K562 (cell line): ENCODE measurements around the gene SEMA6D. TPM values are rescaled to one million over a fixed set of nuclear protein-coding genes. Genes with fewer than 3 reads are reported as not detected.

Source experiments
- ATAC-seq: fragments of 200-7000 bp; cut with Tn5 transposase; 3 replicates; pipeline ENCODE4 v1.9.1; 2020; ENCODE audit warnings: moderate library complexity
- BruUV-seq: library from RNA; stranded (reverse); fragments of 400-500 nt; replicated peaks from 2 replicates; lab custom pipeline; 2021; lab: Mats Ljungman, UMichigan
- CTCF ChIA-PET: fragments of 300-600 bp; formaldehyde crosslinking; extraction: SDS; loops from one replicate; lab custom pipeline; 2021; ENCODE audit warnings: low intra/inter-chr PET ratio; lab: Yijun Ruan, JAX
- POLR2A ChIA-PET: fragments of 300-600, 350-650 bp; sonication (Branson Sonifier 250); formaldehyde crosslinking; extraction: SDS; loops from one replicate; lab custom pipeline; 2021; ENCODE audit warnings: antibody characterized with exemption, inconsistent platforms; lab: Yijun Ruan, JAX
- DNase-seq, 4 experiments: peaks; one replicate each; pipeline versions ENCODE4 v3.0.0 to v3.0.0-alpha.2; 2011 to 2018; ENCODE audit warnings: low spot score in 3 of 4, mixed read lengths in 3 of 4; ENCODE audit errors: extremely low read depth in 1 of 4
- FAIRE-seq: peaks from 2 replicates; lab custom pipeline; 2011; peaks lifted over from hg19 to GRCh38; lab: Jason Lieb, UNC
- H2AFZ ChIP-seq: 2 replicates; pipeline ENCODE4 v1.6.0; 2011; ENCODE audit warnings: low read depth, low read length, control low read depth, inconsistent platforms
- H3K27ac ChIP-seq: fragments of 200-600 bp; 3 replicates; pipeline ENCODE4 v1.8.0; 2011; ENCODE audit warnings: low read depth, mild to moderate bottlenecking, control low read depth, inconsistent platforms, low read length, moderate library complexity, mixed read lengths; ENCODE audit errors: extremely low read depth
- H3K27me3 ChIP-seq, 2 experiments: fragments of 300-600 bp in 1 of 2; 2 replicates in 1 of 2; 3 replicates in 1 of 2; pipeline versions ENCODE4 v1.6.0 to v1.8.0; 2011; ENCODE audit warnings: inconsistent platforms in 2 of 2, low read length in 2 of 2, mild to moderate bottlenecking in 1 of 2, mixed read lengths in 1 of 2, moderate library complexity in 1 of 2; ENCODE audit not compliant: control insufficient read depth in 2 of 2, insufficient read depth in 2 of 2
- H3K36me3 ChIP-seq: fragments of 300-600 bp; 3 replicates; pipeline ENCODE4 v1.8.0; 2011; ENCODE audit warnings: mild to moderate bottlenecking, low read length, inconsistent platforms; ENCODE audit not compliant: control insufficient read depth, insufficient read depth
- H3K4me1 ChIP-seq, 2 experiments: fragments of 200-600 bp in 1 of 2; replicated peaks in 1 of 2; 2 replicates in 1 of 2; 3 replicates in 1 of 2; pipeline versions ENCODE4 v1.5.1 to v1.8.0; 2011; ENCODE audit warnings: inconsistent platforms in 2 of 2, low read length in 2 of 2, mild to moderate bottlenecking in 1 of 2, mixed read lengths in 1 of 2, moderate library complexity in 1 of 2; ENCODE audit not compliant: control insufficient read depth in 2 of 2, insufficient read depth in 2 of 2
- H3K4me2 ChIP-seq: 2 replicates; pipeline ENCODE4 v1.6.1; 2011; ENCODE audit warnings: low read length, control low read depth, inconsistent platforms, mixed read lengths; ENCODE audit not compliant: insufficient read depth
- H3K4me3 ChIP-seq: fragments of 200-600 bp; sonication (generic), shearing (Covaris generic); 2 replicates; pipeline ENCODE4 v1.5.1; 2016; ENCODE audit warnings: control low read depth, inconsistent platforms
- H3K79me2 ChIP-seq: fragments of 200-600 bp; 3 replicates; pipeline ENCODE4 v1.8.0; 2011; ENCODE audit warnings: low read length, inconsistent platforms; ENCODE audit not compliant: control insufficient read depth, insufficient read depth
- H3K9ac ChIP-seq, 2 experiments: 2 replicates each; pipeline versions ENCODE4 v1.6.0 to v1.6.1; 2011; ENCODE audit warnings: low read depth in 2 of 2, low read length in 2 of 2, control low read depth in 1 of 2, inconsistent platforms in 1 of 2, mild to moderate bottlenecking in 1 of 2, mixed read lengths in 1 of 2; ENCODE audit not compliant: insufficient read depth in 1 of 2
- H3K9me1 ChIP-seq: one replicate; pipeline ENCODE4 v1.6.0; 2011; ENCODE audit warnings: inconsistent platforms, mild to moderate bottlenecking, low read length, moderate library complexity; ENCODE audit not compliant: control insufficient read depth, insufficient read depth
- H3K9me3 ChIP-seq: replicated peaks from 2 replicates; pipeline ENCODE4 v1.5.1; 2011; ENCODE audit warnings: low read depth, low read length, inconsistent platforms; ENCODE audit not compliant: control insufficient read depth, insufficient read depth
- H4K20me1 ChIP-seq: replicated peaks from 2 replicates; pipeline ENCODE4 v1.6.1; 2011; ENCODE audit warnings: low read length, inconsistent platforms, mixed read lengths; ENCODE audit not compliant: control insufficient read depth, insufficient read depth
- CTCF ChIP-seq, 3 experiments: IDR thresholded peaks in 2 of 3; conservative IDR thresholded peaks in 1 of 3; 2 replicates each; pipeline ENCODE4 v1.5.1; 2011 to 2012; ENCODE audit warnings: low read length in 3 of 3, mild to moderate bottlenecking in 3 of 3, control low read depth in 2 of 3, improper control_type of control experiment in 1 of 3, inconsistent platforms in 1 of 3, low read depth in 1 of 3, mixed read lengths in 1 of 3, moderate library complexity in 1 of 3; ENCODE audit not compliant: insufficient read depth in 2 of 3
- DPF2 ChIP-seq: fragments of 450-650 bp; IDR thresholded peaks from 2 replicates; pipeline ENCODE4 v1.6.1; 2016
- FOXM1 ChIP-seq, 2 experiments: fragments of 450-650 bp in 1 of 2; sonication (generic) in 1 of 2; formaldehyde crosslinking in 1 of 2; IDR thresholded peaks; 2 replicates each; pipeline versions ENCODE4 v1.6.1 to v1.9.0; 2017 to 2022; ENCODE audit warnings: low read depth in 2 of 2, mild to moderate bottlenecking in 2 of 2, missing genetic modification reagents in 1 of 2, moderate library complexity in 1 of 2
- RBM22 ChIP-seq: fragments of 200-400 bp; formaldehyde crosslinking; IDR thresholded peaks from 2 replicates; pipeline ENCODE4 v1.6.1; 2018; ENCODE audit warnings: low read length, low read depth; ENCODE audit not compliant: poor library complexity, severe bottlenecking
- STAT5A ChIP-seq: IDR thresholded peaks from 2 replicates; pipeline ENCODE4 v1.6.1; 2012; ENCODE audit warnings: low read length, inconsistent platforms, borderline replicate concordance
- U2AF2 ChIP-seq: fragments of 200-400 bp; formaldehyde crosslinking; optimal IDR thresholded peaks from 2 replicates; pipeline ENCODE3; 2017; ENCODE audit warnings: low read depth, mild to moderate bottlenecking, low read length
- VEZF1 ChIP-seq: fragments of 200-800 bp; sonication (Bioruptor generic); IDR thresholded peaks from 2 replicates; pipeline ENCODE4 v1.6.1; 2017; ENCODE audit warnings: missing genetic modification characterization, missing compliant biosample characterization
- XRCC4 ChIP-seq: IDR thresholded peaks from one replicate; pipeline ENCODE4 v1.6.1; 2011; ENCODE audit not compliant: insufficient read depth, insufficient read length; ENCODE audit errors: extremely low read depth
- ZBTB12 ChIP-seq: fragments of 250-450 bp; sonication (Bioruptor Pico); IDR thresholded peaks from 2 replicates; pipeline ENCODE4 v1.4.0; 2020
- ZNF445 ChIP-seq: fragments of 250-450 bp; sonication (Bioruptor Pico); IDR thresholded peaks from 2 replicates; pipeline ENCODE4 v1.4.0; 2020; ENCODE audit warnings: low read depth, mild to moderate bottlenecking, moderate library complexity
- ZNF639 ChIP-seq, 2 experiments: fragments of 200-800 bp in 1 of 2; sonication (Bioruptor generic) in 1 of 2; sonication (generic) in 1 of 2; formaldehyde crosslinking in 1 of 2; IDR thresholded peaks in 1 of 2; conservative IDR thresholded peaks in 1 of 2; 2 replicates each; pipeline versions ENCODE4 v1.5.0 to v1.6.1; 2016 to 2020; ENCODE audit warnings: missing compliant biosample characterization in 1 of 2, missing genetic modification characterization in 1 of 2, missing genetic modification reagents in 1 of 2
- ZNF655 ChIP-seq: fragments of 250-450 bp; sonication (Bioruptor Pico); IDR thresholded peaks from 2 replicates; pipeline ENCODE4 v1.5.0; 2021
- ZSCAN32 ChIP-seq: fragments of 450-650 bp; formaldehyde crosslinking; IDR thresholded peaks from 2 replicates; pipeline ENCODE4 v1.4.0; 2020; ENCODE audit warnings: mild to moderate bottlenecking, moderate library complexity
- WGBS: fragments of 100-300 bp; shearing (Covaris generic); methylation state at CpG from one replicate; pipeline ENCODE4 v1.1.6; 2016; ENCODE audit warnings: low coverage, mixed read lengths; ENCODE audit not compliant: insufficient coverage; ENCODE audit errors: missing lambda C conversion rate; 5-methylcytosine and 5-hydroxymethylcytosine counted together
- in situ Hi-C: fragments of 300-500 bp; cut with MboI; formaldehyde crosslinking; loops from 4 replicates; pipeline ENCODE4 v1.15.0; 2018; ENCODE audit warnings: inconsistent platforms, mixed read lengths
- intact Hi-C: fragments of 100-400 bp; cut with micrococcal nuclease; formaldehyde crosslinking; loops from 2 replicates; pipeline ENCODE4 v1.14.2; 2022
- polyA plus RNA-seq, 8 experiments: library from polyadenylated mRNA; depleted of rRNA in 4 of 8; stranded (reverse) in 5 of 8; unstranded in 3 of 8; fragments of >200 nt; fragmentation: Nextera tagmentation in 2 of 8; fragmentation: Illumina TruSeq in 1 of 8; extraction: Ambion mirVana in 2 of 8; extraction: Trizol in 1 of 8; gene quantifications; 2 replicates each; pipeline versions ENCODE4 v1.2.1 to v1.2.3, GENCODE V29; 2011 to 2014; ENCODE audit warnings: inconsistent platforms in 1 of 8, missing spikeins in 1 of 8
- total RNA-seq, 7 experiments: library from RNA; depleted of rRNA in 6 of 7; stranded (reverse); fragments of >200 nt in 6 of 7; fragmentation: Illumina TruSeq in 2 of 7; extraction: Trizol in 2 of 7; gene quantifications; 2 replicates each; pipeline versions ENCODE4 v1.2.1 to v1.2.3, GENCODE V29; 2011 to 2021; ENCODE audit warnings: low replicate concordance in 1 of 7

Gene SEMA6D
- total and polyA plus RNA-seq, 9 of the 15 experiments (the other 6 are each of a cell fraction or from before 2014, with no cell fraction given): not detected

GRCh38 chr15:47711655-47712054, 5.7 kb upstream of the SEMA6D start (continued):
- peak in 2 of 3 experiments; percentile 15 to 24; a peak in 1 of 6 replicates for TF ChIP-seq CTCF (IDR thresholded peaks at IDR 0.05 in 2 of 3, conservative IDR thresholded peaks at IDR 0.05 in 1 of 3; ENCODE audit: insufficient read depth in 2 of 3, low read depth in 1 of 3, low read length in 3 of 3)
- TF ChIP-seq ZSCAN32 (CRISPR knock-in tag): no peak
- TF ChIP-seq ZNF639 (CRISPR knock-in tag; conservative IDR thresholded peaks at IDR 0.05 in 1 of 2, IDR thresholded peaks at IDR 0.05 in 1 of 2): no peak

- Histone ChIP-seq H3K79me2 (no peaks in the 10 kb centered on the region), H3K9me3 (no peaks in the 10 kb centered on the region), H3K4me3 (no peak overlapping the region), H3K36me3 (no peaks in the 10 kb centered on the region), H3K27ac (no peak overlapping the region), H2AFZ (no peak overlapping the region), H3K4me1 (peaks cover 0 to 4% of the 10 kb centered on the region in 2 experiments; a peak in 1 of 5 replicates), H3K4me2 (no peak overlapping the region), H4K20me1 (no peaks in the 10 kb centered on the region), H3K27me3 (no peaks in the 10 kb centered on the region), H3K9ac (no peak overlapping the region), H3K9me1 (no peaks in the 10 kb centered on the region)
- DNase-seq (no peak), FAIRE-seq (no peak), ATAC-seq (no peak)
- POLR2A ChIA-PET: no interaction called here
- BruUV-seq: no TSS peak
- CTCF ChIA-PET: no interaction called here
- intact Hi-C loops: no loop called here
- in situ Hi-C loops: no loop called here
- WGBS: 1% methylated on average over 7 of the region's 7 CpGs
- TF ChIP-seq XRCC4 (no peak), VEZF1 (no peak), U2AF2 (no peak), RBM22 (no peak), DPF2 (no peak), ZBTB12 (CRISPR knock-in tag) (no peak), STAT5A (no peak), ZNF445 (no peak), FOXM1 (IDR thresholded peaks at IDR 0.05; ENCODE audit: low read depth) (no peak), FOXM1 (CRISPR knock-in tag; IDR thresholded peaks at IDR 0.05; ENCODE audit: low read depth) (no peak), ZNF655 (no peak)
These were observed 1.9 kb upstream of the SEMA6D start for GRCh38 chr15:47715402-47715801.
